ENCODE data around the gene RRP1B.
"Not testable (repeated sequence)": the region's sequence is repeated elsewhere in the genome, so short reads cannot be mapped to it uniquely, and the experiment has no call there.

RRP1B gene

GRCh38 chr21:43701936-43702784, 42.8 kb downstream of the RRP1B start:
- no peak for DNase-seq

- no peak for DNase-seq
These were observed 43.4 kb downstream of the RRP1B start for GRCh38 chr21:43702785-43703034.

GRCh38 chr21:43703035-43703880, 43.9 kb downstream of the RRP1B start:
- DNase-seq, result no peak

GRCh38 chr21:43707462-43707861, 48.1 kb downstream of the RRP1B start:
- DNase-seq, result no peak

GRCh38 chr21:43708745-43709381, 49.5 kb downstream of the RRP1B start:
- no peak for DNase-seq

GRCh38 chr21:43712268-43712942, 53.0 kb downstream of the RRP1B start:
- no peak for DNase-seq

- not testable (repeated sequence) for DNase-seq
These were observed 53.8 kb downstream of the RRP1B start for GRCh38 chr21:43713123-43713522.

- DNase-seq, result no peak
These were observed 57.2 kb downstream of the RRP1B start for GRCh38 chr21:43716376-43717165.

GRCh38 chr21:43717166-43717853, 58.0 kb downstream of the RRP1B start:
- no peak for DNase-seq

GRCh38 chr21:43717967-43718871, 58.9 kb downstream of the RRP1B start:
- DNase-seq, result no peak

- peak; percentile 64 for DNase-seq
These were observed 59.8 kb downstream of the RRP1B start, which contains the start of gene PDXK for GRCh38 chr21:43718872-43719747. PDXK (plus strand) TSS chr21:43719129; CDS start chr21:43719295, 166 bp downstream.

- no peak for DNase-seq
These were observed 60.6 kb downstream of the RRP1B start for GRCh38 chr21:43719748-43720538.

- DNase-seq, result no peak
These were observed 61.3 kb downstream of the RRP1B start for GRCh38 chr21:43720539-43721166.

- no peak for DNase-seq
These were observed 61.8 kb downstream of the RRP1B start for GRCh38 chr21:43721206-43721605.

- DNase-seq, result no peak
These were observed 62.6 kb downstream of the RRP1B start for GRCh38 chr21:43721939-43722338.

- DNase-seq, result no peak
These were observed 64.3 kb downstream of the RRP1B start for GRCh38 chr21:43723648-43724047.

GRCh38 chr21:43726686-43727518, 67.5 kb downstream of the RRP1B start:
- DNase-seq, result no peak

All from activated T-cell treated with anti-CD3 and anti-CD28 coated beads for 4 hours (primary cell).